GM12891 (cell line): ENCODE measurements around the gene GPC5.
A peak's percentile ranks its signal among the peaks of the same experiment; 100 is the strongest.

Source experiments
- POLR2A ChIP-seq: IDR thresholded peaks from 2 replicates; pipeline ENCODE4 v1.6.1; 2011; ENCODE audit warnings: low read depth, low read length, control low read depth
- POLR2AphosphoS5 ChIP-seq: IDR thresholded peaks from 2 replicates; pipeline ENCODE4 v1.6.1; 2011; ENCODE audit warnings: low read depth, low read length, control low read depth
- SPI1 ChIP-seq: IDR thresholded peaks from 2 replicates; pipeline ENCODE4 v1.6.1; 2011; ENCODE audit warnings: low read depth, low read length, control low read depth
- TAF1 ChIP-seq: IDR thresholded peaks from 2 replicates; pipeline ENCODE4 v1.6.1; 2011; ENCODE audit warnings: low read depth, low read length, control low read depth

GRCh38 chr13:91868351-91868750 is 469.9 kb downstream of the GPC5 start:
- TF ChIP-seq POLR2A (no peak), TAF1 (no peak), POLR2AphosphoS5 (no peak), SPI1 (peak; percentile 29; the same call in 1 of the 2 replicates)
